ENCODE data around the gene NDOR1. TPM values are rescaled to one million over a fixed set of nuclear protein-coding genes. Genes with fewer than 3 reads are reported as not detected.
"Not testable (repeated sequence)": the region's sequence is repeated elsewhere in the genome, so short reads cannot be mapped to it uniquely, and the experiment has no call there.

NDOR1 gene
- total RNA-seq, 1 donor from 2014 or later, result 22.4 TPM

GRCh38 chr9:137241490-137242268, 36.2 kb downstream of the NDOR1 start:
- Mint-ChIP-seq H3K4me3 (peak overlapping the region; percentile 89), H3K36me3 (peaks cover 12% of the 10 kb centered on the region), H3K27ac (peak overlapping the region; percentile 73), H3K9me3 (no peaks in the 10 kb centered on the region), H3K27me3 (ENCODE audit: low read depth) (no peaks in the 10 kb centered on the region), H3K4me1 (peaks cover 24% of the 10 kb centered on the region)
- no peak for TF ChIP-seq CTCF (IDR thresholded peaks at IDR 0.05; ENCODE audit: unreplicated experiment)
- DNase-seq (ENCODE audit: low spot score in 2 of 2, unreplicated experiment in 2 of 2), result peak in 1 of 2 experiments; percentile 54

- Mint-ChIP-seq H3K9me3 (no peaks in the 10 kb centered on the region), H3K36me3 (peaks cover 12% of the 10 kb centered on the region), H3K4me3 (peak overlapping the region; percentile 74), H3K4me1 (peaks cover 24% of the 10 kb centered on the region), H3K27me3 (ENCODE audit: low read depth) (no peaks in the 10 kb centered on the region), H3K27ac (peak overlapping the region; percentile 73)
- no peak for TF ChIP-seq CTCF (IDR thresholded peaks at IDR 0.05; ENCODE audit: unreplicated experiment)
- DNase-seq (ENCODE audit: low spot score in 2 of 2, unreplicated experiment in 2 of 2), result no peak
Observed at GRCh38 chr9:137242269-137243203, 37.0 kb downstream of the NDOR1 start.

GRCh38 chr9:137243266-137243625, 37.7 kb downstream of the NDOR1 start:
- Mint-ChIP-seq H3K36me3 (peaks cover 12% of the 10 kb centered on the region), H3K4me1 (peaks cover 22% of the 10 kb centered on the region), H3K4me3 (peak overlapping the region; percentile 74)
- not testable (repeated sequence) for H3K9me3 Mint-ChIP-seq; H3K27ac Mint-ChIP-seq; H3K27me3 Mint-ChIP-seq (ENCODE audit: low read depth); DNase-seq (ENCODE audit: low spot score in 2 of 2, unreplicated experiment in 2 of 2)

GRCh38 chr9:137243626-137244485, 38.4 kb downstream of the NDOR1 start:
- no peaks in the 10 kb centered on the region for H3K27me3 Mint-ChIP-seq (ENCODE audit: low read depth)
- no peak overlapping the region for H3K27ac Mint-ChIP-seq
- H3K36me3 Mint-ChIP-seq, result peaks cover 12% of the 10 kb centered on the region
- H3K4me3 Mint-ChIP-seq, result peak overlapping the region; percentile 6
- DNase-seq (ENCODE audit: low spot score in 2 of 2, unreplicated experiment in 2 of 2), result no peak
- no peak for TF ChIP-seq CTCF (IDR thresholded peaks at IDR 0.05; ENCODE audit: unreplicated experiment)
- peaks cover 20% of the 10 kb centered on the region for H3K4me1 Mint-ChIP-seq
- H3K9me3 Mint-ChIP-seq, result no peaks in the 10 kb centered on the region

- Mint-ChIP-seq H3K4me3 (no peak overlapping the region), H3K4me1 (peaks cover 13% of the 10 kb centered on the region), H3K9me3 (no peaks in the 10 kb centered on the region), H3K27me3 (ENCODE audit: low read depth) (no peaks in the 10 kb centered on the region), H3K36me3 (peaks cover 12% of the 10 kb centered on the region), H3K27ac (no peak overlapping the region)
- TF ChIP-seq CTCF (IDR thresholded peaks at IDR 0.05; ENCODE audit: unreplicated experiment), result no peak
- no peak for DNase-seq (ENCODE audit: low spot score in 2 of 2, unreplicated experiment in 2 of 2)
Observed at GRCh38 chr9:137244486-137245449, 39.3 kb downstream of the NDOR1 start.
